KMS-11 (cell line): ENCODE data around the gene FOXP1.

ENCODE experiments used
- H2AFZ ChIP-seq: fragments of 200-600 bp; sonication (generic); 2 replicates; pipeline ENCODE4 v1.6.1; 2016; ENCODE audit warnings: antibody characterized with exemption, mixed run types, low read depth
- H3K27ac ChIP-seq: fragments of 200-600 bp; sonication (generic); 2 replicates; pipeline ENCODE4 v1.6.1; 2016; ENCODE audit warnings: mild to moderate bottlenecking, mixed run types
- H3K27me3 ChIP-seq: fragments of 200-600 bp; sonication (generic); 2 replicates; pipeline ENCODE4 v1.6.1; 2017; ENCODE audit warnings: mild to moderate bottlenecking, low read depth, mixed run types, moderate library complexity; ENCODE audit not compliant: insufficient read depth
- H3K36me3 ChIP-seq: fragments of 200-600 bp; sonication (generic); 2 replicates; pipeline ENCODE4 v1.6.1; 2017; ENCODE audit warnings: mild to moderate bottlenecking, mixed run types; ENCODE audit not compliant: insufficient read depth
- H3K4me1 ChIP-seq: fragments of 200-600 bp; sonication (generic); 2 replicates; pipeline ENCODE4 v1.6.1; 2016; ENCODE audit warnings: mild to moderate bottlenecking, low read depth, mixed run types; ENCODE audit not compliant: poor library complexity, severe bottlenecking
- H3K4me2 ChIP-seq: fragments of 200-600 bp; sonication (generic); 2 replicates; pipeline ENCODE4 v1.7.0; 2016; ENCODE audit warnings: mild to moderate bottlenecking, mixed run types
- H3K4me3 ChIP-seq: fragments of 200-600 bp; sonication (generic); IDR thresholded peaks from 2 replicates; pipeline ENCODE4 v1.6.1; 2017; ENCODE audit warnings: low read depth, low read length, mixed read lengths; ENCODE audit not compliant: insufficient read depth
- H3K79me2 ChIP-seq: fragments of 200-600 bp; sonication (generic); 2 replicates; pipeline ENCODE4 v1.6.1; 2016; ENCODE audit warnings: low read depth, mixed run types; ENCODE audit not compliant: insufficient read depth
- H3K9ac ChIP-seq: fragments of 200-600 bp; sonication (generic); 2 replicates; pipeline ENCODE4 v1.6.1; 2016; ENCODE audit warnings: mild to moderate bottlenecking, mixed run types
- H4K20me1 ChIP-seq: fragments of 200-600 bp; sonication (generic); 2 replicates; pipeline ENCODE4 v1.6.1; 2016; ENCODE audit warnings: mild to moderate bottlenecking, mixed run types; ENCODE audit not compliant: insufficient read depth
- TF ChIP-seq, protein P1 (sequence below): fragments of 200-600 bp; sonication (generic); conservative IDR thresholded peaks from 2 replicates; pipeline ENCODE4 v1.6.1; 2017; ENCODE audit warnings: low read depth, mild to moderate bottlenecking, antibody characterized with exemption, low read length, moderate library complexity, mixed read lengths

The FOXP1 gene

DNA sequence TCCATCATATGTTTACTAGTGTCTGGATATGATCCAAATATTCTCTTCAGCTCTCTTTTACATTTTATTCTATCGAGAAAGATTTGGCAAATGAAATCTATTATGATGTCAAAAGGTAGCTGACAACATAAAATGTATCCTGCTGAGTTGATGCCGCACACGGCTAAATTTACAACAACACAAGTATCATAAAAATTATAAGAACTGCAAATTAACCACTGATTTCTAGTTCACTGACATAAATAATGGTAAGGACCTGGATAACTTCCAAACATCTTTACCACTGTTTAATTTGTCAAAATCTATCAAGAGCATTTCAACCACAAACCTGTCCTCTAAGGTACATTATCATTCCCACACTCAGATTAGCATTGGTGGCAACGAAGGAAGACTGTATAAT, 244.5 kb downstream of the FOXP1 start:
- no peaks in the 10 kb centered on the region for H3K4me1 ChIP-seq
- TF ChIP-seq, protein P1, sequence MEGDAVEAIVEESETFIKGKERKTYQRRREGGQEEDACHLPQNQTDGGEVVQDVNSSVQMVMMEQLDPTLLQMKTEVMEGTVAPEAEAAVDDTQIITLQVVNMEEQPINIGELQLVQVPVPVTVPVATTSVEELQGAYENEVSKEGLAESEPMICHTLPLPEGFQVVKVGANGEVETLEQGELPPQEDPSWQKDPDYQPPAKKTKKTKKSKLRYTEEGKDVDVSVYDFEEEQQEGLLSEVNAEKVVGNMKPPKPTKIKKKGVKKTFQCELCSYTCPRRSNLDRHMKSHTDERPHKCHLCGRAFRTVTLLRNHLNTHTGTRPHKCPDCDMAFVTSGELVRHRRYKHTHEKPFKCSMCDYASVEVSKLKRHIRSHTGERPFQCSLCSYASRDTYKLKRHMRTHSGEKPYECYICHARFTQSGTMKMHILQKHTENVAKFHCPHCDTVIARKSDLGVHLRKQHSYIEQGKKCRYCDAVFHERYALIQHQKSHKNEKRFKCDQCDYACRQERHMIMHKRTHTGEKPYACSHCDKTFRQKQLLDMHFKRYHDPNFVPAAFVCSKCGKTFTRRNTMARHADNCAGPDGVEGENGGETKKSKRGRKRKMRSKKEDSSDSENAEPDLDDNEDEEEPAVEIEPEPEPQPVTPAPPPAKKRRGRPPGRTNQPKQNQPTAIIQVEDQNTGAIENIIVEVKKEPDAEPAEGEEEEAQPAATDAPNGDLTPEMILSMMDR: no peak
- no peaks in the 10 kb centered on the region for H3K27me3 ChIP-seq
- no peaks in the 10 kb centered on the region for H4K20me1 ChIP-seq
- no peaks in the 10 kb centered on the region for H3K36me3 ChIP-seq
- no peaks in the 10 kb centered on the region for H3K79me2 ChIP-seq
- no peak overlapping the region for H3K27ac ChIP-seq
- no peak overlapping the region for H3K9ac ChIP-seq
- H3K4me2 ChIP-seq: no peak overlapping the region
- H3K4me3 ChIP-seq: no peak overlapping the region
- no peak overlapping the region for H2AFZ ChIP-seq

GRCh38 chr3:71332813-71333212, 250.7 kb downstream of the FOXP1 start:
- Histone ChIP-seq H3K27ac (no peak overlapping the region), H3K4me2 (no peak overlapping the region), H2AFZ (no peak overlapping the region), H3K79me2 (no peaks in the 10 kb centered on the region), H4K20me1 (no peaks in the 10 kb centered on the region), H3K4me1 (no peaks in the 10 kb centered on the region), H3K27me3 (no peaks in the 10 kb centered on the region), H3K4me3 (no peak overlapping the region), H3K9ac (no peak overlapping the region), H3K36me3 (no peaks in the 10 kb centered on the region)
- TF ChIP-seq, protein P1: no peak

GRCh38 chr3:71330909-71331308, 252.6 kb downstream of the FOXP1 start:
- Histone ChIP-seq H3K4me1 (no peaks in the 10 kb centered on the region), H4K20me1 (no peaks in the 10 kb centered on the region), H3K4me2 (no peak overlapping the region), H3K79me2 (no peaks in the 10 kb centered on the region), H3K9ac (no peak overlapping the region), H3K27me3 (no peaks in the 10 kb centered on the region), H3K4me3 (no peak overlapping the region), H3K36me3 (no peaks in the 10 kb centered on the region), H2AFZ (no peak overlapping the region), H3K27ac (no peak overlapping the region)
- TF ChIP-seq, protein P1: no peak

DNA sequence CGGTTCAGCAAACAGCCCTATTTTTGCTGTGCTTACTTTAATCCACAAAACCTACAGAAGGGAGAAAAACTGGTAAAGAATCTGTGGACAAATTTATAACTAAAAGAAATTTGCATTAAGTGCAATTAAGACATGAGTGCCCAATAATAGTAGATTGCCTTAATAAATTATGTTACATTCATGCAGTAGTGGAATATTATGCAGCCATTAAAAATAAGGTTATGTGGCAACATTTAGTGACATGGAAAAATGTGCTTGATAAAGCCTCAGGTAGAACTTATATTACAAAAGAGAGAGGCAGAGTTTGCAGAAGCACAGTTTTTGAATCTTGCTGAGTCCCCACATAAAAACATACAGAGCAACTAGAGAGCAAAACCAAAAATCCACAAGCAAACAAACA, 253.0 kb downstream of the FOXP1 start:
- no peaks in the 10 kb centered on the region for H3K79me2 ChIP-seq
- no peak overlapping the region for H2AFZ ChIP-seq
- TF ChIP-seq, protein P1: no peak

More for the DNA sequence above, 253.0 kb downstream of the FOXP1 start:
- Histone ChIP-seq H4K20me1 (no peaks in the 10 kb centered on the region), H3K4me2 (no peak overlapping the region), H3K36me3 (no peaks in the 10 kb centered on the region), H3K4me1 (no peaks in the 10 kb centered on the region), H3K27me3 (no peaks in the 10 kb centered on the region), H3K4me3 (no peak overlapping the region), H3K9ac (no peak overlapping the region), H3K27ac (no peak overlapping the region)
